GM13976 (cell line): ENCODE measurements around the gene NEGR1.

Experiments
- DNase-seq: peaks from one replicate; pipeline ENCODE4 v3.0.0; 2012; ENCODE audit warnings: low spot score
- in situ Hi-C: fragments of 300-500 bp; cut with MboI; formaldehyde crosslinking; loops from one replicate; pipeline ENCODE4 v1.12.0; 2022; ENCODE audit warnings: low sequenced_read_pairs, mixed read lengths, inconsistent platforms; ENCODE audit not compliant: unreplicated experiment
- TF ChIP-seq, protein P1 (sequence below): IDR thresholded peaks from 2 replicates; pipeline ENCODE4 v1.5.1; 2012; ENCODE audit warnings: borderline replicate concordance, mild to moderate bottlenecking; ENCODE audit not compliant: insufficient read depth; ENCODE audit errors: extremely low read depth, missing control alignments, control extremely low read depth

Gene NEGR1

DNA sequence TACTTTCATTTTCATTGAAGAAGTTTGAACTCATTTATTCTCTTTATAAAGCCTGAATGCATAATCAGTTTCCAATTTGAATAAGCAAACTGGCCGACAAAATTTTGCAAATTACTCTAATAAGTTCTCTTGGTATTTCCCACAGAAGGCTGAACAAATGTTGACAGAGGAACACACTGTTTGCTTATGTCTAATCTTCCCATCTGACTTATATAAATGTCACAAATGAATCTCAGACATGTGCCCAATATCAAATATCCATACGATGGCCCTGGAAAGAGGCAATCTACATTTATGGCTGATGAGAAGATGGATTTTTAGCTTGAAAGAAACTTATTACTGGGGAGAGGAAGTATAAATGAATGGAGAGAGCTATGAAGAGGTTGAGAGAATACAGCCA lies 820.9 kb downstream of the NEGR1 start:
- TF ChIP-seq, protein P1, sequence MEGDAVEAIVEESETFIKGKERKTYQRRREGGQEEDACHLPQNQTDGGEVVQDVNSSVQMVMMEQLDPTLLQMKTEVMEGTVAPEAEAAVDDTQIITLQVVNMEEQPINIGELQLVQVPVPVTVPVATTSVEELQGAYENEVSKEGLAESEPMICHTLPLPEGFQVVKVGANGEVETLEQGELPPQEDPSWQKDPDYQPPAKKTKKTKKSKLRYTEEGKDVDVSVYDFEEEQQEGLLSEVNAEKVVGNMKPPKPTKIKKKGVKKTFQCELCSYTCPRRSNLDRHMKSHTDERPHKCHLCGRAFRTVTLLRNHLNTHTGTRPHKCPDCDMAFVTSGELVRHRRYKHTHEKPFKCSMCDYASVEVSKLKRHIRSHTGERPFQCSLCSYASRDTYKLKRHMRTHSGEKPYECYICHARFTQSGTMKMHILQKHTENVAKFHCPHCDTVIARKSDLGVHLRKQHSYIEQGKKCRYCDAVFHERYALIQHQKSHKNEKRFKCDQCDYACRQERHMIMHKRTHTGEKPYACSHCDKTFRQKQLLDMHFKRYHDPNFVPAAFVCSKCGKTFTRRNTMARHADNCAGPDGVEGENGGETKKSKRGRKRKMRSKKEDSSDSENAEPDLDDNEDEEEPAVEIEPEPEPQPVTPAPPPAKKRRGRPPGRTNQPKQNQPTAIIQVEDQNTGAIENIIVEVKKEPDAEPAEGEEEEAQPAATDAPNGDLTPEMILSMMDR = no peak
- DNase-seq = no peak
- in situ Hi-C loops = no loop called here

DNA sequence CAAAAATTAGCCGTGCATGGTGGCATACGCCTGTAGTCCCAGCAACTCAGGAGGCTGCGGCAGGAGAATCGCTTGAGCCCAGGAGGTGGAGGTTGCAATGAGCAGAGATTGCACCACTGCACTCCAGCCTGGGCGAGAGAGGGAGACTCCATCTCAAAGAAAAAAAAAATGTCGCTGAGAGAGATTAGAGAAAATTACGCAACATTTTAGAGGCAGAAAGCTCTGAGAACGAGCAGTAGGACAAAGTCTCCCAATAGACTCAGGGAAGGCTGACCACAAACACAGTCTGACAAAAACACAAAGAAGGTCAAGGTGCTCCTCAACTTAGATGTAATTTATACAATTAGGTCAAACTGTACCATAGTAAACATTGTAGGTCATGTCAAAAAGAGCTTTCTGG lies 833.9 kb downstream of the NEGR1 start:
- TF ChIP-seq, protein P1 = no peak
- in situ Hi-C loops = no loop called here
- DNase-seq = no peak

DNA sequence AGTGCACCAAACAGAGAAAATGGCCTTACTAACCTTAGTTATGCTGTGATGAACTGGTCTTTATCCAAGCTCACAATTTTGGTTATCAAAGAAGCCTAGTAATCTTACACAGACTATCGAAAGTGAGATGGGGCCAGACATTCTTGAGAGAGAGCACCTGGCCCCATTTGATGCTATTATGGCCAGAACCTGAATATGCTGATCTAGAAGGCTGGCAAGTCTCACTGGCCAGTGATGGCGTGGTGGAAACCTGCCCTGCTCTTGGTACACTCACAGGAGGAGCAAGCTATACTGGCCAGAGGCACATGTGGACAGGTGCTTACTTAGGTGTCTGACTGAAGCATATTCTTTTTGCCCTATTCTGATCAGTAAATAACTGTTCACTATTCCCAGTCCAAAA lies 843.7 kb downstream of the NEGR1 start:
- DNase-seq = no peak
- TF ChIP-seq, protein P1 = no peak
- in situ Hi-C loops = no loop called here

DNA sequence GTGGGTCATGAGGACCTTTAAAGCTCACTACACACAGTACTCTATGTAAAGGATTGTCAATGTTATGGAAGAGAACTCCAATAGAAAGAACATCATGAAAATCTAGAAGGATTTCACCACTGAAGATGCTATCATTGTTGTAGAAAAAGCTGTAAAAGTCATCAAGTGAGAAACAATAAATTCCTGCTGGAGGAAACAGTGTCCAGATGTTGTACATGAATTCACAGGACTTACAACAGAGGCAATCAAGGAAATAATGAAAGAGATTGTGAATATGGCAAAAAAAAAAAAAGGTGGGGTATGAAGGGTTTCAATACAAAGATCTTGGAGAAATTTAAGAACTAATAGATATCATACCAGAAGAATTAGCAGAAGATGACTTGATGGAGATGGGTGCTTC lies 846.4 kb downstream of the NEGR1 start:
- DNase-seq = no peak
- TF ChIP-seq, protein P1 = no peak
- in situ Hi-C loops = no loop called here

DNA sequence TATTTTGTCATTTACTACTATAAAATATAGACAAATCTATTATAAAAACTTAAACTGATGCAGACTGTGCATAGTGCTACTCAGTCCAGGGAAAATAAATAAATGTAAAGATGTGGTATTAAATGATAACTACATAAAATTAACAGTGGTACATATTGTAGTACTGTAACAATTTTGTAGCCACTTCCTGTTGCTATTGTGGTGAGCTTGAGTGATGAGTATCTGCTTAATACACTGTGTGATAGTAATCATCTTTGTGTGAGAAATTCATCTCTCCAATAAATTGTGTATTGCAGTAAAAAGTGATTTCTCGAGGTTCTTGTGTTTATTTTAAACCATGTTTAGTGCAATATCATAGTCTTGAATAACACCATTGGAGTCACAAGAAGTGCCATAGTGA lies 848.1 kb downstream of the NEGR1 start:
- TF ChIP-seq, protein P1 = no peak
- DNase-seq = no peak
- in situ Hi-C loops = no loop called here

DNA sequence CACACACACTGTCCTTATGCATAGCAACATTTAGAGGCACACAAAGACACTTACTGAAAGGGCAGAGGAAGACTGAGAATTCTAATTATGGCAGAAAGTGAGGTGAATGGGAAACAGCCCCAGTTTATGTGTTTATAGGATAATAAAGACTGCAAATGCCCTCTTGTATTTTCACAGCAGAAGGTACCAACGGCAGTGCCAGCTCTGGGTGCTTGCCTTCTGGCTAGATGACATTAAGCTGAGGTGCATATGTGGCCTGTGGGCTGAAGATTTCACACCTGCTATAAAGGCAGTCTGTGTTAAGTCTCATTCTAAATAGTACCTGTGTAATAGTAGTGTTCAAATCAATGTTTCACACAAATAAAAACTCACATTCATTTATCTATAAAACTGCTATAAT lies 854.3 kb downstream of the NEGR1 start:
- no peak for DNase-seq
- TF ChIP-seq, protein P1 = no peak
- in situ Hi-C loops = no loop called here

DNA sequence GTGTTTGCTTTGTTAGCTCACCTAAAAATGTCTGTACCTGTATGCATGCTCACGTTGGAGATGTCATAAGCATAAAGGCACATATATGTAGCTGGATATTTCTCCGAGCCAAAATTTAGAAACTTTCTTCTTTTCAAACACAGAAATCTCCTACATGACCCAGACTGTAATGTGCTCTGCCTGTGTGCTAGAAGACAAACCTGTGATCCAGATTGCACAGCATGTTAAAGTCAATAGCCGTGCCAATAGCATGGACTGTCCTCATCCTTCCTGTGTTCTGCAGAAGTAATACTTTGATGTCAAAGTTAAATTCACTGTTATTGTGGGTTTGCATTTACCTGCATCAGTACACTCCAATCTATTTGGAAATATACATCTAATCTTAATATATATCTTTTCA lies 855.3 kb downstream of the NEGR1 start:
- in situ Hi-C loops = no loop called here
- DNase-seq = no peak
- TF ChIP-seq, protein P1 = no peak
